K562 (cell line): ENCODE data around the gene OR8B8. TPM values are rescaled to one million over a fixed set of nuclear protein-coding genes. Genes with fewer than 3 reads are reported as not detected.

Experiments used
- ATAC-seq: fragments of 200-7000 bp; cut with Tn5 transposase; 3 replicates; pipeline ENCODE4 v1.9.1; 2020; ENCODE audit warnings: moderate library complexity
- BruUV-seq: library from RNA; stranded (reverse); fragments of 400-500 nt; replicated peaks from 2 replicates; lab custom pipeline; 2021; lab: Mats Ljungman, UMichigan
- CTCF ChIA-PET: fragments of 300-600 bp; formaldehyde crosslinking; extraction: SDS; loops from one replicate; lab custom pipeline; 2021; ENCODE audit warnings: low intra/inter-chr PET ratio; lab: Yijun Ruan, JAX
- POLR2A ChIA-PET: fragments of 300-600, 350-650 bp; sonication (Branson Sonifier 250); formaldehyde crosslinking; extraction: SDS; loops from one replicate; lab custom pipeline; 2021; ENCODE audit warnings: antibody characterized with exemption, inconsistent platforms; lab: Yijun Ruan, JAX
- DNase-seq, 4 experiments: peaks; one replicate each; pipeline versions ENCODE4 v3.0.0 to v3.0.0-alpha.2; 2011 to 2018; ENCODE audit warnings: low spot score in 3 of 4, mixed read lengths in 3 of 4; ENCODE audit errors: extremely low read depth in 1 of 4
- FAIRE-seq: peaks from 2 replicates; lab custom pipeline; 2011; peaks lifted over from hg19 to GRCh38; lab: Jason Lieb, UNC
- H2AFZ ChIP-seq: 2 replicates; pipeline ENCODE4 v1.6.0; 2011; ENCODE audit warnings: low read depth, low read length, control low read depth, inconsistent platforms
- H3K27ac ChIP-seq: fragments of 200-600 bp; 3 replicates; pipeline ENCODE4 v1.8.0; 2011; ENCODE audit warnings: low read depth, mild to moderate bottlenecking, control low read depth, inconsistent platforms, low read length, moderate library complexity, mixed read lengths; ENCODE audit errors: extremely low read depth
- H3K27me3 ChIP-seq, 2 experiments: fragments of 300-600 bp in 1 of 2; 2 replicates in 1 of 2; 3 replicates in 1 of 2; pipeline versions ENCODE4 v1.6.0 to v1.8.0; 2011; ENCODE audit warnings: inconsistent platforms in 2 of 2, low read length in 2 of 2, mild to moderate bottlenecking in 1 of 2, mixed read lengths in 1 of 2, moderate library complexity in 1 of 2; ENCODE audit not compliant: control insufficient read depth in 2 of 2, insufficient read depth in 2 of 2
- H3K36me3 ChIP-seq: fragments of 300-600 bp; 3 replicates; pipeline ENCODE4 v1.8.0; 2011; ENCODE audit warnings: mild to moderate bottlenecking, low read length, inconsistent platforms; ENCODE audit not compliant: control insufficient read depth, insufficient read depth
- H3K4me1 ChIP-seq, 2 experiments: fragments of 200-600 bp in 1 of 2; replicated peaks in 1 of 2; 2 replicates in 1 of 2; 3 replicates in 1 of 2; pipeline versions ENCODE4 v1.5.1 to v1.8.0; 2011; ENCODE audit warnings: inconsistent platforms in 2 of 2, low read length in 2 of 2, mild to moderate bottlenecking in 1 of 2, mixed read lengths in 1 of 2, moderate library complexity in 1 of 2; ENCODE audit not compliant: control insufficient read depth in 2 of 2, insufficient read depth in 2 of 2
- H3K4me2 ChIP-seq: 2 replicates; pipeline ENCODE4 v1.6.1; 2011; ENCODE audit warnings: low read length, control low read depth, inconsistent platforms, mixed read lengths; ENCODE audit not compliant: insufficient read depth
- H3K4me3 ChIP-seq: fragments of 200-600 bp; sonication (generic), shearing (Covaris generic); 2 replicates; pipeline ENCODE4 v1.5.1; 2016; ENCODE audit warnings: control low read depth, inconsistent platforms
- H3K79me2 ChIP-seq: fragments of 200-600 bp; 3 replicates; pipeline ENCODE4 v1.8.0; 2011; ENCODE audit warnings: low read length, inconsistent platforms; ENCODE audit not compliant: control insufficient read depth, insufficient read depth
- H3K9ac ChIP-seq, 2 experiments: 2 replicates each; pipeline versions ENCODE4 v1.6.0 to v1.6.1; 2011; ENCODE audit warnings: low read depth in 2 of 2, low read length in 2 of 2, control low read depth in 1 of 2, inconsistent platforms in 1 of 2, mild to moderate bottlenecking in 1 of 2, mixed read lengths in 1 of 2; ENCODE audit not compliant: insufficient read depth in 1 of 2
- H3K9me1 ChIP-seq: one replicate; pipeline ENCODE4 v1.6.0; 2011; ENCODE audit warnings: inconsistent platforms, mild to moderate bottlenecking, low read length, moderate library complexity; ENCODE audit not compliant: control insufficient read depth, insufficient read depth
- H3K9me3 ChIP-seq: replicated peaks from 2 replicates; pipeline ENCODE4 v1.5.1; 2011; ENCODE audit warnings: low read depth, low read length, inconsistent platforms; ENCODE audit not compliant: control insufficient read depth, insufficient read depth
- H4K20me1 ChIP-seq: replicated peaks from 2 replicates; pipeline ENCODE4 v1.6.1; 2011; ENCODE audit warnings: low read length, inconsistent platforms, mixed read lengths; ENCODE audit not compliant: control insufficient read depth, insufficient read depth
- KDM5B ChIP-seq: fragments of 200-600 bp; sonication (generic); IDR thresholded peaks from 2 replicates; pipeline ENCODE4 v1.6.1; 2012; ENCODE audit warnings: low read depth, mild to moderate bottlenecking, moderate library complexity, low read length, control low read depth, inconsistent platforms; ENCODE audit not compliant: insufficient replicate concordance
- MBD2 ChIP-seq: sonication (generic); IDR thresholded peaks from 2 replicates; pipeline ENCODE4 v1.6.1; 2016; ENCODE audit warnings: low read depth, borderline replicate concordance
- PHF8 ChIP-seq: fragments of 200-600 bp; sonication (generic); IDR thresholded peaks from 2 replicates; pipeline ENCODE4 v1.6.1; 2012; ENCODE audit warnings: mixed run types, mild to moderate bottlenecking, inconsistent platforms, low read length, moderate library complexity, borderline replicate concordance
- RUNX1 ChIP-seq: sonication (generic); IDR thresholded peaks from 2 replicates; pipeline ENCODE4 v1.6.1; 2016; ENCODE audit warnings: antibody characterized with exemption, low read depth
- ZNF282 ChIP-seq: sonication (generic); formaldehyde crosslinking; IDR thresholded peaks from 2 replicates; pipeline ENCODE4 v1.8.1; 2023; ENCODE audit warnings: missing genetic modification reagents
- ZNF41 ChIP-seq: fragments of 250-450 bp; sonication (Bioruptor Pico); conservative IDR thresholded peaks from 2 replicates; pipeline ENCODE4 v1.4.0; 2020; ENCODE audit warnings: mild to moderate bottlenecking
- WGBS: fragments of 100-300 bp; shearing (Covaris generic); methylation state at CpG from one replicate; pipeline ENCODE4 v1.1.6; 2016; ENCODE audit warnings: low coverage, mixed read lengths; ENCODE audit not compliant: insufficient coverage; ENCODE audit errors: missing lambda C conversion rate; 5-methylcytosine and 5-hydroxymethylcytosine counted together
- in situ Hi-C: fragments of 300-500 bp; cut with MboI; formaldehyde crosslinking; loops from 4 replicates; pipeline ENCODE4 v1.15.0; 2018; ENCODE audit warnings: inconsistent platforms, mixed read lengths
- intact Hi-C: fragments of 100-400 bp; cut with micrococcal nuclease; formaldehyde crosslinking; loops from 2 replicates; pipeline ENCODE4 v1.14.2; 2022
- polyA plus RNA-seq, 8 experiments: library from polyadenylated mRNA; depleted of rRNA in 4 of 8; stranded (reverse) in 5 of 8; unstranded in 3 of 8; fragments of >200 nt; fragmentation: Nextera tagmentation in 2 of 8; fragmentation: Illumina TruSeq in 1 of 8; extraction: Ambion mirVana in 2 of 8; extraction: Trizol in 1 of 8; gene quantifications; 2 replicates each; pipeline versions ENCODE4 v1.2.1 to v1.2.3, GENCODE V29; 2011 to 2014; ENCODE audit warnings: inconsistent platforms in 1 of 8, missing spikeins in 1 of 8
- total RNA-seq, 7 experiments: library from RNA; depleted of rRNA in 6 of 7; stranded (reverse); fragments of >200 nt in 6 of 7; fragmentation: Illumina TruSeq in 2 of 7; extraction: Trizol in 2 of 7; gene quantifications; 2 replicates each; pipeline versions ENCODE4 v1.2.1 to v1.2.3, GENCODE V29; 2011 to 2021; ENCODE audit warnings: low replicate concordance in 1 of 7
- TF ChIP-seq, protein P1 (sequence below), 2 experiments: fragments of 450-650 bp in 1 of 2; sonication (generic) in 1 of 2; formaldehyde crosslinking in 1 of 2; IDR thresholded peaks in 1 of 2; conservative IDR thresholded peaks in 1 of 2; 2 replicates each; pipeline versions ENCODE4 v1.6.1 to v1.8.1; 2016 to 2023; ENCODE audit warnings: mild to moderate bottlenecking in 2 of 2, moderate library complexity in 2 of 2, inconsistent platforms in 1 of 2, missing genetic modification reagents in 1 of 2

The OR8B8 gene
- total and polyA plus RNA-seq, 9 of the 15 experiments (the other 6 are each of a cell fraction or from before 2014, with no cell fraction given): 0.18 TPM; not detected in 8

- CTCF ChIA-PET: no interaction called here
- intact Hi-C loops: no loop called here
- Histone ChIP-seq H3K79me2 (no peaks in the 10 kb centered on the region), H3K4me2 (no peak overlapping the region), H3K9ac (no peak overlapping the region), H3K9me3 (no peaks in the 10 kb centered on the region), H3K4me3 (no peak overlapping the region), H3K9me1 (no peaks in the 10 kb centered on the region), H3K36me3 (no peaks in the 10 kb centered on the region), H3K4me1 (peaks cover 5 to 17% of the 10 kb centered on the region in 2 experiments), H3K27me3 (no peaks in the 10 kb centered on the region), H3K27ac (no peak overlapping the region), H4K20me1 (no peaks in the 10 kb centered on the region), H2AFZ (no peak overlapping the region)
- POLR2A ChIA-PET: no interaction called here
- FAIRE-seq: no peak
- DNase-seq: no peak
- TF ChIP-seq, protein P1, sequence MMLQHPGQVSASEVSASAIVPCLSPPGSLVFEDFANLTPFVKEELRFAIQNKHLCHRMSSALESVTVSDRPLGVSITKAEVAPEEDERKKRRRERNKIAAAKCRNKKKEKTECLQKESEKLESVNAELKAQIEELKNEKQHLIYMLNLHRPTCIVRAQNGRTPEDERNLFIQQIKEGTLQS (IDR thresholded peaks at IDR 0.05): peak; percentile 44
- TF ChIP-seq, protein P1 (CRISPR knock-in tag; conservative IDR thresholded peaks at IDR 0.05): no peak
- no peak for TF ChIP-seq MBD2
- ATAC-seq: no peak
- WGBS: 60% methylated on average over 3 of the region's 3 CpGs
- BruUV-seq: no TSS peak
- in situ Hi-C loops: no loop called here
These were observed 34.1 kb upstream of the OR8B8 start for GRCh38 chr11:124479561-124479960.

- Histone ChIP-seq H3K27ac (no peak overlapping the region), H3K4me3 (no peak overlapping the region), H3K27me3 (no peaks in the 10 kb centered on the region), H3K79me2 (no peaks in the 10 kb centered on the region), H3K4me2 (no peak overlapping the region), H3K9me1 (no peaks in the 10 kb centered on the region), H4K20me1 (no peaks in the 10 kb centered on the region), H3K9me3 (no peaks in the 10 kb centered on the region), H3K36me3 (no peaks in the 10 kb centered on the region), H3K4me1 (no peaks in the 10 kb centered on the region), H2AFZ (no peak overlapping the region), H3K9ac (no peak overlapping the region)
- no peak for ATAC-seq
- no peak for FAIRE-seq
- TF ChIP-seq KDM5B (no peak), ZNF41 (CRISPR knock-in tag) (no peak), ZNF282 (CRISPR knock-in tag) (no peak), RUNX1 (no peak), PHF8 (no peak)
- no TSS peak for BruUV-seq
- WGBS: 48% methylated on average over 2 of the region's 2 CpGs
- no peak for DNase-seq
- POLR2A ChIA-PET: interaction anchor here (0.6 kb wide), 1 partner anchor 496 kb away, joined by 3 read pairs; no protein-coding TSS in a partner anchor
- in situ Hi-C loops (no loop called here), intact Hi-C loops (no loop called here)
- CTCF ChIA-PET: no interaction called here
These were observed 29.8 kb upstream of the OR8B8 start for GRCh38 chr11:124475265-124475664.
